Thoracic aorta (tissue), 2 donors: ENCODE data around the gene PLEKHG5. TPM values are rescaled to one million over a fixed set of nuclear protein-coding genes. Genes with fewer than 3 reads are reported as not detected.
"Not testable (repeated sequence)": the region's sequence is repeated elsewhere in the genome, so short reads cannot be mapped to it uniquely, and the experiment has no call there.

Experiments
- ATAC-seq: fragments of 150-250 bp; one replicate; pipeline ENCODE4 v1.8.0; 2017; ENCODE audit warnings: low read depth; ENCODE audit not compliant: insufficient number of reproducible peaks, low FRiP score
- DNase-seq: peaks from one replicate; pipeline ENCODE4 v3.0.0-alpha.2; 2020; ENCODE audit warnings: low spot score
- H3K27ac ChIP-seq, 2 donors: fragments of 200-600 bp; sonication (generic); 1 replicate in 1 of 2; 2 replicates in 1 of 2; pipeline ENCODE4 v1.5.1; 2016; ENCODE audit warnings: mild to moderate bottlenecking in 2 of 2, moderate library complexity in 2 of 2
- H3K27me3 ChIP-seq: fragments of 200-600 bp; sonication (generic); replicated peaks from 2 replicates; pipeline ENCODE4 v1.6.0; 2016; ENCODE audit warnings: mild to moderate bottlenecking; ENCODE audit not compliant: insufficient read depth
- H3K36me3 ChIP-seq: fragments of 200-600 bp; sonication (generic); one replicate; pipeline ENCODE4 v1.5.1; 2016
- H3K4me1 ChIP-seq, 2 donors: fragments of 200-600 bp; sonication (generic); 1 replicate in 1 of 2; 2 replicates in 1 of 2; pipeline versions ENCODE4 v1.5.1 to v1.6.0; 2016; ENCODE audit warnings: low read depth in 2 of 2, mild to moderate bottlenecking in 1 of 2; ENCODE audit not compliant: control insufficient read depth in 1 of 2
- H3K4me3 ChIP-seq: fragments of 200-600 bp; sonication (generic); 2 replicates; pipeline ENCODE4 v1.5.1; 2016; ENCODE audit warnings: mild to moderate bottlenecking
- H3K9me3 ChIP-seq: fragments of 200-600 bp; sonication (generic); 2 replicates; pipeline ENCODE4 v1.5.1; 2016
- CTCF ChIP-seq: fragments of 200-600 bp; sonication (generic); IDR thresholded peaks from one replicate; pipeline ENCODE4 v1.5.1; 2019; ENCODE audit warnings: antibody characterized with exemption
- total RNA-seq, 2 donors: library from RNA; depleted of rRNA; stranded (reverse); fragments of >200 nt; gene quantifications; one replicate each; pipeline versions ENCODE4 v1.1.0 to v1.2.3, GENCODE V29; 2016

The PLEKHG5 gene
- total RNA-seq, 2 donors from 2014 or later = 23.4 to 32.9 TPM

- no peaks in the 10 kb centered on the region for H3K9me3 ChIP-seq
- peaks cover 2% of the 10 kb centered on the region for H3K36me3 ChIP-seq
- H3K27ac ChIP-seq = no peak overlapping the region
- DNase-seq = no peak
- peaks cover 0 to 10% of the 10 kb centered on the region in 2 donors for H3K4me1 ChIP-seq
- ATAC-seq = no peak
- H3K4me3 ChIP-seq = no peak overlapping the region
- peaks cover 5% of the 10 kb centered on the region for H3K27me3 ChIP-seq
- TF ChIP-seq CTCF = no peak
Measured at GRCh38 chr1:6456800-6457466, 34.5 kb downstream of the PLEKHG5 start.

GRCh38 chr1:6455752-6456520 is 35.5 kb downstream of the PLEKHG5 start:
- H3K4me3 ChIP-seq, H3K9me3 ChIP-seq, H3K27ac ChIP-seq, H3K27me3 ChIP-seq, ATAC-seq, H3K36me3 ChIP-seq, DNase-seq: not testable (repeated sequence)
- peaks cover 0 to 10% of the 10 kb centered on the region in 2 donors for H3K4me1 ChIP-seq

GRCh38 chr1:6454856-6455751 is 36.4 kb downstream of the PLEKHG5 start:
- H3K27me3 ChIP-seq = peaks cover 5% of the 10 kb centered on the region
- no peak for TF ChIP-seq CTCF
- no peak for ATAC-seq

GRCh38 chr1:6453895-6454855 is 37.3 kb downstream of the PLEKHG5 start:
- H3K9me3 ChIP-seq, ATAC-seq, H3K27me3 ChIP-seq, H3K36me3 ChIP-seq, H3K27ac ChIP-seq, DNase-seq, H3K4me3 ChIP-seq: not testable (repeated sequence)
- peaks cover 0 to 10% of the 10 kb centered on the region in 2 donors for H3K4me1 ChIP-seq

More at GRCh38 chr1:6454856-6455751, 36.4 kb downstream of the PLEKHG5 start:
- no peak overlapping the region for H3K27ac ChIP-seq
- H3K9me3 ChIP-seq = no peaks in the 10 kb centered on the region
- H3K36me3 ChIP-seq = no peaks in the 10 kb centered on the region
- no peak for DNase-seq
- peaks cover 0 to 10% of the 10 kb centered on the region in 2 donors for H3K4me1 ChIP-seq
- H3K4me3 ChIP-seq = no peak overlapping the region

- no peak for TF ChIP-seq CTCF
- H3K27me3 ChIP-seq = peaks cover 10% of the 10 kb centered on the region
Measured at GRCh38 chr1:6450943-6451373, 40.5 kb downstream of the PLEKHG5 start.

GRCh38 chr1:6450486-6450885 is 41.0 kb downstream of the PLEKHG5 start:
- not testable (repeated sequence) for H3K27ac ChIP-seq, H3K4me3 ChIP-seq

More at GRCh38 chr1:6450943-6451373, 40.5 kb downstream of the PLEKHG5 start:
- H3K4me3 ChIP-seq = no peak overlapping the region
- no peaks in the 10 kb centered on the region for H3K36me3 ChIP-seq
- DNase-seq (no peak), ATAC-seq (no peak)
- H3K27ac ChIP-seq = no peak overlapping the region
- H3K4me1 ChIP-seq = peaks cover 0 to 25% of the 10 kb centered on the region in 2 donors
- H3K9me3 ChIP-seq = no peaks in the 10 kb centered on the region

More at GRCh38 chr1:6450486-6450885, 41.0 kb downstream of the PLEKHG5 start:
- Histone ChIP-seq H3K27me3 (peaks cover 10% of the 10 kb centered on the region), H3K4me1 (peaks cover 0 to 25% of the 10 kb centered on the region in 2 donors)
- DNase-seq, ATAC-seq, H3K36me3 ChIP-seq, H3K9me3 ChIP-seq: not testable (repeated sequence)
